ENCODE measurements around the gene PLIN5.

- TF ChIP-seq POLR2AphosphoS5 (IDR thresholded peaks at IDR 0.05; ENCODE audit: low read depth, low read length) (no peak), POLR2A (IDR thresholded peaks at IDR 0.05; ENCODE audit: low read depth, low read length) (no peak)
These were observed 48.2 kb upstream of the PLIN5 start for GRCh38 chr19:4582980-4583842.
